Stimulated activated CD8-positive, alpha-beta memory T cell treated with anti-CD3 and anti-CD28 coated beads, Interleukin-15, amount 100 ng/mL, for 48 hours (primary cell): Measurements from ENCODE around the gene JPH3.
"Not testable (repeated sequence)": the region's sequence is repeated elsewhere in the genome, so short reads cannot be mapped to it uniquely, and the experiment has no call there.

Experiments
- DNase-seq, 2 donors: peaks; one replicate each; pipeline ENCODE4 v3.0.0-alpha.2; 2020; ENCODE audit warnings: low read depth in 2 of 2

The JPH3 gene

GRCh38 chr16:87654826-87655225 is 52.5 kb downstream of the JPH3 start:
- no peak for DNase-seq

GRCh38 chr16:87656328-87656727 is 54.0 kb downstream of the JPH3 start:
- no peak for DNase-seq

DNA sequence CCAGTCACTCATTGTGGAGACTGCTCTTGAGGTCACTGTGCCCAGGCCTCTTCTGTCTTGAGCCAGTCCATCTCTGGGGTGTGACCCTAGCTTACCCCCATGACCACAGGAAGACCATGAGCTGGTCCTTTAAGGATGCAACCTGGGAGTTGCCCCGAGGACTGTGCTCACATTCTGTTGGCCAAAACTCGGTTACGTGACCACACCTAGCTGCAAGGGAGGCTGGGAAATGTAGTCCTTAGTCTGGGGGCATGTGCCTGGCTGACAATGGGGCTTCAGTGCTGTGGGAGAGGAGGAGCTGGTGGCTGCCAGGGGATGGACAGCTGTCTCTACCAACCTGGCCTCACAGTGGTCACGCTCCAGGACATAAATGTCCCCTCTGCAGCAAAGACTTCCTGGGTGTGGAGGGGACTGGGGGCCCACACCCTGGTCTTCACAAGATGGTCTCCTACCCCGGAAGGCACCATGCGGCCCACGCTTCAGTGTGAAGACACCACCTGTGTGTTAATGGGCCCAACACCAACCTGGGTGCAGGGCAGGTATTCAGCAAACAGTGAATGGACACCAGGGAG is 55.4 kb downstream of the JPH3 start:
- no peak for DNase-seq

DNA sequence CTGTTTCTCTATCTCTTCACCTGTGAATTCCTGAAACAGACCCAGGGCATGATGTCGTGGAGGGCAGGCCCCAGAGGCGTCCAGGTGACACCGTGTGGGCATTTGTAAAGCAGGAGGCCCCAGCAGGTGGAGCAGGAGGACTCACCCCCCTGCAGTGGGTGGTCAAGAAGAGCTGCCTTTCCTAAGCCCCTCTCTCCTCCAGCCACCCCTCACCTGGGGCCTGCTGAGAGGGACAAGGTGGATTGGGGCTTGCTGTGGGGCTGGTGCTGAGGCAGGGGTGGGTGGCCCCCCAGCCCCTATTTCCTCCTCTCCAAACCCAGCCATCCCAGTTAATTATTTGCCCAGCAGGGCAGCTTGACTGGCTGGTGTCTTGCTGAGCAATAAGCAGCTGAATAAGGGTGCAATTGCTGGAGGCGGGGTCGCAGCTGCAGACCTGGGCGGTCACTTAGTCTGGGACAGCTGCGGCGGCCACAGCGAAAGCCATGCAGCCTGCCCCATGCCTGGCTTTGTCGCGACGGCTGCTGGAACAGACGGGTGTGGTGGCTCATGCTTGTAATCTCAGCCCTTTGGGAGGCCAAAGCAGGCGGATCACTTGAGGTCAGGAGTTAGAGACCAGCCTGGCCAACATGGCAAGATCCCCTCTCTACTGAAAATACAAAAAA is 56.4 kb downstream of the JPH3 start:
- no peak for DNase-seq

GRCh38 chr16:87661561-87661960 is 59.3 kb downstream of the JPH3 start:
- DNase-seq, result peak; percentile 15 to 23

DNA sequence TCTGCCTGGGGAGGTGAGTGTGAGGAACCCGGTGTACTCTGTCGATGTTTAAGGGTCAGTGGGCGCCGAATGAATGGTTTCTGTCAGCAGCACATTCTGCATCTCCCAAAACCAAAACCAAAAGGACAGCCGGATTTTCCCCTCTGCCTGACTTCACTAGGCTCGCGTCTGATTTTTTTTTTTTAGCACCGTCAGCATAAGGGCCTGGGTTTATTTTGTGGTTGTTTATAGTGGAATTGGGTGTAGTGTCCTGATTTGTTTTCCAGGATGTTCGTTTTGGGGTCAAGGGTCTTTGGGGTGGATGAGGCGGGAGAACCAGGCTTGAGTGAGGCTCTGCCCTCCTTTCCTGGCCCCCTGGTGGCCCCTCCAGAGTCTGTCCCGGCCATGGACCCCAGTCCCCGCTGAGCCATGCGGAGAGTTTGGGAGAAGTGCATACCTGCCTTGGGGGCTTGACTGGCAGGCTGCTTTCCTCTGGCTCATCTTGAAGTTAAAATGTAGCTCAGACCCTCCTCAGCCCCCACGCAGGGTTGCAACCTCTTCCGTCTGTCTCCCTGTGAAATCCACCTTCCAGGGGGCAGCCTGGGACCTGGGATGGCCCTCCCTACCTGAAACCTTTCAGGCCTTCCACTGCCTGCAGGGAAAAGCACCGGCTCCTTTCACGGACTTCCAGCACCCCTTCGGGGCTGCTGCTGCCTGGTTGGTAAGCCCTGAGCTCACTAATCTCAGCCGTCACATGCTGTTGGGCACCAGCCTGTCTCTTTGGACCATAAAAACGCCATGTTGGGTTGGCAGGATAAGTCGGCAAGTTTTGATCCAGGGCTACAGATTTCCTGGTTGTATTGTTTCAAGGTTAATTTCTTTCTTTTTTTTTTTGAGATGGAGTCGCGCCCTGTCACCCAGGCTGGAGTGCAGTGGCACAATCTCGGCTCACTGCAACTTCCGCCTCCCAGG is 60.2 kb downstream of the JPH3 start:
- DNase-seq, result no peak

DNA sequence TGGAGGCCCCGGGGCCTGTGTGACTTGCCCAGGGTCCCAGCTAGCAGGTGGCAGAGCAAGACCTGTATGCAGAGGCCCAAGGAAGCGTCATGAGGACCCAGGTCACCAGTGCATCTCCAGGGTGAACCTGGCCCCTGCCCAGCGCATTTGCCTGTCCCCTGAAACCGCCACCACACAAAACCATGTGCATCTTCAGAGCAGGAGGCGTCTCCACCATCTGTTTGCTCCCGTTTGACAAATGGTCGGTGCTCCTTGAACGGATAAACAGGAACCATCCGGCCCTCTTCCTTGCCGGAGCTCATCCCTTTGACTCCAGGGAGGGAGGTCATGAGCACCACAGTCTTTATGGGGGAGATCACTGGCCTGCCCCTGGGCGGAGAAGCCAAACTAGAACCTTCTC is 62.5 kb downstream of the JPH3 start:
- no peak for DNase-seq

DNA sequence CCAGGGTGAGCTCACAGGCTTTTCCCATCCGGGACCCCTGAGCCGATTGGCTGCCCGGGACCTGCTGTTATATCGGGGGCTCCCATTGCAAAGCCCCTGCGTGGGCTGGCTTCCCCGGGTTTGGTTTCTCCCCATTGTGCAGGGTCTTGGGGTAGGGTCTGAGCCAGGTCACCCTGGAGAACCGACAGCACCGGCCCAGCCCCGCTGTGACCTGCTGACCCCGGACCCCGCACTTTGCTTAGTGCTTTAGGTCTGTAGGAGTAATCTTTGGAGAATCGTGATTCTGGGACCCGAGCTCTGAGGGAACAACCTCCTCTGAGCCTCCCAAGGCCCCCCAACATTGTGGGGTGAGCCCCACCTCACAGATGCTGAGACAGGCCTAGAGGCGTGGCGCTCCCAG is 62.9 kb downstream of the JPH3 start:
- no peak for DNase-seq

DNA sequence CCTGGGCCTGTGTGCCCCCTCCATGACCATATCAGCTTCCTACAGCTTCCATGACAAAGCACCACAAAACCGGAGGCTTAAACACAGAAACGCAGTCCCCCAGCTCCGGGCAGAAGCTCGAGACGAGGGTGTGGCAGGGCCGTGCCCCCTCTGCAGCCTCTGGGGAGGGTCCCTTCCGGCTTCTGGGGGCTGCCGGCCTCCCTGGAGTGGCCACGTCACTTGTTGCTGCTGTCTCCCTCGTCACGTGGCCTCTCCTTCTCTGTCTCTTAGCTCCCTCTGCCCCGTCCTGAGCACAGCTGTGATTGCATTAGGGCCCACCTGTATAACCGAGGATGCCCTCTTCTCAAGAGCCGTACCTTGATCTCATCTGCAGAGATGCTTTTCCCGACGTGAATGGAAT is 64.6 kb downstream of the JPH3 start:
- no peak for DNase-seq

DNA sequence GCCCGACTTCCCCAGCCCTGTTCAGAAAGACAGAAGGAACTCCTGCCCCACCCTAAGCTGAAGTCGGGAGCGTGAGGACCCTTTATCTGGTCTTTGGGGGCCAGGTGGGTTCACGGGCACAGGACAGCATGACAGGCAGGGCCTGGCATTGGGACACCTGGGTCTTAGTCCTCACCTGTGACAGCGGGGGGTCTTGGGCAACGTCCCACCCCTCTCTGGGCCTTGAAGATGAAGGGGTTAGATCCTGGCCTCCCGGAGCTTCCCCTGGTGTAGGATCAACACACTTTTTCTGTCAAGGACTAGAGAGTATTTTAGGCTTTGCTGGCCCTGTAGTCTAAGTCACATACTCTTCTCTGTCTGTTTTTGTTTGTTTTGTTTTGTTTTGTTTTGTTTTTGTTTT is 65.1 kb downstream of the JPH3 start:
- no peak for DNase-seq

- DNase-seq, result no peak
These were observed 65.6 kb downstream of the JPH3 start for GRCh38 chr16:87667946-87668345.

GRCh38 chr16:87669672-87670071 is 67.4 kb downstream of the JPH3 start:
- DNase-seq, result no peak

- no peak for DNase-seq
These were observed 68.9 kb downstream of the JPH3 start for GRCh38 chr16:87671221-87671620.

- no peak for DNase-seq
These were observed 69.5 kb downstream of the JPH3 start for GRCh38 chr16:87671715-87672270.

GRCh38 chr16:87674419-87674818 is 72.1 kb downstream of the JPH3 start:
- no peak for DNase-seq

DNA sequence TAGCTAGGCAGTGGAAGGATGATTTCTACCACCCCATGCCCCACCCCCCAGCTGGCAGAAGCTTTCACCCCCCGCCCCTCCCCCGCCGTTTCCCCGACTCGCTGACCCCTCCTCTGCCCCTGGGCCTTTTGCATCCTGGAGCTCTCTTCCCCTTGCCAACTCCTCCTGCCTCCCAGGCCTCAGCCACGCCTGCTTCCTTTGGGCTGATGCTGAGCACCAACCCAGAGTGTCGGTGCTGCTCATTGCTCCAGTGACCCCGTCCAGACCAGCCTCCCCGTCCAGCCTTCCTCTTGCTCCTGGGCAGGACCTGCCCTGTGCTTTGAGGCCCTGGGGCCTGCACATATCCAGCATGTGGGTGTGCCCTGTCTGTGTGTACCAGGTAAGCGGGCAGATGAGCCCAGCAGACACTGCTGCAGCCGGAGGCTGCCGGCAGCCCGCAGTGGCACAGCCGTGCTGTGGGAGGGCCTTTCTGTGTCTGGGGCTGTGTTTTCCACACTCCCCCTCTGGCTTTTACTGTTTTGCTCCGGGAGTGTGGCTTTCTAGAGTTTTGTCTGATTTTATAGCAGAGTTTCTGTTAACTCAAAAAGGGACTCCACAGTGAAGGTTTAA is 72.9 kb downstream of the JPH3 start:
- no peak for DNase-seq

DNA sequence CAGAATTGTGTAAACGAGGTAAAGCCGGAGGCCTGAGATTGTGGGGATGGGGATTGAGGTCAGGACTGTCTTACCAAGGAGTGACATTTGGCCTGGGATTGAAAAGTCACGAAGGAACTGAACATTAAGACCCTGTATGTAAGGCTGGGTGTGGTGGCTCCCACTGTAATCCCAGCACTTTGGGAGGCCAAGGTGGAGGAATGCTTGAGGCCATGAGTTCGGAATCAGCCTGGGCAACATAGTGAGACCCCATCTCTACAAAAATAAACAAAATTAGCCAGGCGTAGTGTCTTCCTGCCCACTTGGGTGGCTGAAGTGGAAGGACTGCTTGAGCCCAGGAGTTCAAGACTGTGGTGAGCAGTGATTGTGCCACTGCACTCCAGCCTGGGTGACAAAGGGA is 75.5 kb downstream of the JPH3 start:
- no peak for DNase-seq

GRCh38 chr16:87678618-87679017 is 76.3 kb downstream of the JPH3 start:
- no peak for DNase-seq

DNA sequence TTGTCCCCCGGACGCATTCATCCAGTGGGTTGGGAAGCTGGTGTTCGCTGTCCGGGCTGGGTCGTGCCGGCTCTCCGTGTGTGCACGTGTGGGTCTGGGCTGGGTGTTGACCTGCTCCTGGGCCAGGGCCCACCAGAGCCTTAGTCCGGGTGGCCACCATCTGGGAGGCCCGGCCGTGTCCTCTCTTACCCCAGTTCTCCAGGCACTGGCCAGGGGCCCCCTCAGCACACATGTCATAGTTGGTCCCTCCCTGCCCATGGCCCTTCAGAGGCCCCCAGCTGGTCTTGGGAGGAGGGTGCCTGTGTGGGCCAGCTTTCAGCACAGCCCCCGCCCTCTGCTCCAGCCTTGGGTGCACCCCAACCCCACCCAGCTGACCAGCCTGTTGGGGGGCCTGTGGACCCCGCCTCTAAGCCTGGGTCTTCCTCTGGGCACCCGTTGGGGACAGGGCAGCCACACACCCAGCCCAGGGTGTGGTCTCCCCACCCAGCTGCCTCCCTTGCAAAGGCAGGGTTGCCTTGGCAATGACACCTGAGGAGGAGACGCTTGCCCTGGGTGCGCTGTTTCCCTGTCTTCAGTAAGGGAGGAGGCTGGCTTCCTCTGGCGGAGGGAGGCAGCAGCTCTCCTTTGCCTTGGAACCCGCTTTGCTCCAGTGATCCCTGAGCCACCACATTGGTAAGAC is 77.4 kb downstream of the JPH3 start:
- no peak for DNase-seq

DNA sequence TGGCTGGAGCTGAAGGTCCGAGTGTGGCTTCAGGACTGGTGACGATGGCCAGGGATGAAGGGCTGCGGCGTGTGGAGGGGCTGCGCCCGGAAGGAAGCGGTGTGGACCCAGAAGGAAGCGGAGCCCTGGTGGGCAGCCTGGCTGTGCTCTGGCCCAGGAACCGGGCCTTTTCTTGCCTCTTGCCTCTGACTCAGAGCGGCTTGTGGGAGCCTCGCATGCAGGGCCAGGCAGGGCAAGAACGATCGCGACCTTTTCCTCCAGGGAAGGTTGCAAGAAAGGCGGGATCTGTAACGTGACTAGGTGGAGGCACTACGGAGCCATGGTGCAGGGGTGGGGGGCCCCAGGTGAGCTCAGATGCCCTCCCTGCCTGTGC is 78.0 kb downstream of the JPH3 start:
- no peak for DNase-seq

DNA sequence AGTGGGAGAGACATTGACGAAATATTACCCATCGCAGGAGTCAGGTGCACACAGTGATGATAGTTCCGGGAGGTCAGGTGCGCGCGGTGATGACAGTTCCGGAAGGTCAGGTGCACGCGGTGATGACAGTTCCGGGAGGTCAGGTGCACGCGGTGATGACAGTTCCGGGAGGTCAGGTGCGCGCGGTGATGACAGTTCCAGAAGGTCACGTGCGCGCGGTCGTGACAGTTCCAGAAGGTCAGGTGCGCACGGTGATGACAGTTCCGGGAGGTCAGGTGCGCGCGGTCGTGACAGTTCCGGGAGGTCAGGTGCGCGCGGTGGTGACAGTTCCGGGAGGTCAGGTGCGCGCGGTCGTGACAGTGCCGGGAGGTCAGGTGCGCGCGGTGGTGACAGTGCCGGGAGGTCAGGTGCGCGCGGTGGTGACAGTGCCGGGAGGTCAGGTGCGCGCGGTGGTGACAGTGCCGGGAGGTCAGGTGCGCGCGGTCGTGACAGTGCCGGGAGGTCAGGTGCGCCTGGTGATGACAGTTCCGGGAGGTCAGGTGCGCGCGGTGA is 78.8 kb downstream of the JPH3 start:
- not testable (repeated sequence) for DNase-seq
